Caki2 (cell line): Measurements from ENCODE around the gene USP17L24. TPM values are rescaled to one million over a fixed set of nuclear protein-coding genes. Genes with fewer than 3 reads are reported as not detected.
"Not testable (repeated sequence)": the region's sequence is repeated elsewhere in the genome, so short reads cannot be mapped to it uniquely, and the experiment has no call there.

Experiments used
- DNase-seq: peaks from one replicate; pipeline ENCODE4 v3.0.0-alpha.2; 2015; ENCODE audit warnings: low read depth
- in situ Hi-C: cut with HindIII; loops from 2 replicates; pipeline ENCODE4 v1.10.0; 2016; ENCODE audit warnings: low sequenced_read_pairs, low pct_unique_long_range_greater_than_20kb, mixed read lengths
- total RNA-seq: library from RNA; depleted of rRNA; stranded (reverse); fragments of >200 nt; shearing (Covaris generic); gene quantifications from 2 replicates; pipeline ENCODE4 v1.2.3, GENCODE V29; 2014; ENCODE audit warnings: low replicate concordance; rRNA removed

The USP17L24 gene, protein sequence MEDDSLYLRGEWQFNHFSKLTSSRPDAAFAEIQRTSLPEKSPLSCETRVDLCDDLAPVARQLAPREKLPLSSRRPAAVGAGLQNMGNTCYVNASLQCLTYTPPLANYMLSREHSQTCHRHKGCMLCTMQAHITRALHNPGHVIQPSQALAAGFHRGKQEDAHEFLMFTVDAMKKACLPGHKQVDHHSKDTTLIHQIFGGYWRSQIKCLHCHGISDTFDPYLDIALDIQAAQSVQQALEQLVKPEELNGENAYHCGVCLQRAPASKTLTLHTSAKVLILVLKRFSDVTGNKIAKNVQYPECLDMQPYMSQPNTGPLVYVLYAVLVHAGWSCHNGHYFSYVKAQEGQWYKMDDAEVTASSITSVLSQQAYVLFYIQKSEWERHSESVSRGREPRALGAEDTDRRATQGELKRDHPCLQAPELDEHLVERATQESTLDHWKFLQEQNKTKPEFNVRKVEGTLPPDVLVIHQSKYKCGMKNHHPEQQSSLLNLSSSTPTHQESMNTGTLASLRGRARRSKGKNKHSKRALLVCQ
- not detected in 2 replicates for total RNA-seq

DNA sequence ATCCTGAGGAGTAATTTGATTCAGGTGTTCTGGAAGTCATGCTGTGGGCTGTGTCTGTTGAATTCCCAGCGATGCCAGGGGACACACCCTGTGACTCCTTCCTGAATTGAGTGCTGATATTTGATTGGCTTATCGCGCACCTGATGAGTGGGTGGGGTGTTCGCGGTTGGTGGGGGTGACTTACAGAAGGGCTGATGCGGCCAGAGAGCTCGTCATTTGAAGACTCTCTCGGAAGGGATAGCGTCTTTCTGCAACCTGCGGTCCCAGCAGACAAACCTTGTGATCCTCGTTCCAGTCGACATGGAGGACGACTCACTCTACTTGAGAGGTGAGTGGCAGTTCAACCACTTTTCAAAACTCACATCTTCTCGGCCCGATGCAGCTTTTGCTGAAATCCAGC lies at the start of gene USP17L24:
TSS of gene USP17L24 (plus strand) at position 301 of the 400 bp plus-strand sequence. CDS start at position 301, 0 bp downstream.
- in situ Hi-C loops, DNase-seq: not testable (repeated sequence)

- in situ Hi-C loops, DNase-seq: not testable (repeated sequence)
Measured at GRCh38 chr4:9324191-9324590, 774 bp upstream of the USP17L24 start.

- DNase-seq, in situ Hi-C loops: not testable (repeated sequence)
Measured at GRCh38 chr4:9329611-9330010, 4.6 kb downstream of the USP17L24 start, which contains the start of gene USP17L25. USP17L25 (plus strand) TSS chr4:9329911; CDS start chr4:9329911, 0 bp downstream.

DNA sequence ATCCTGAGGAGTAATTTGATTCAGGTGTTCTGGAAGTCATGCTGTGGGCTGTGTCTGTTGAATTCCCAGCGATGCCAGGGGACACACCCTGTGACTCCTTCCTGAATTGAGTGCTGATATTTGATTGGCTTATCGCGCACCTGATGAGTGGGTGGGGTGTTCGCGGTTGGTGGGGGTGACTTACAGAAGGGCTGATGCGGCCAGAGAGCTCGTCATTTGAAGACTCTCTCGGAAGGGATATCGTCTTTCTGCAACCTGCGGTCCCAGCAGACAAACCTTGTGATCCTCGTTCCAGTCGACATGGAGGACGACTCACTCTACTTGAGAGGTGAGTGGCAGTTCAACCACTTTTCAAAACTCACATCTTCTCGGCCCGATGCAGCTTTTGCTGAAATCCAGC lies 9.4 kb downstream of the USP17L24 start, which contains the start of gene USP17L26:
TSS of gene USP17L26 (plus strand) at position 301 of the 400 bp plus-strand sequence. CDS start at position 301, 0 bp downstream.
- in situ Hi-C loops, DNase-seq: not testable (repeated sequence)

DNA sequence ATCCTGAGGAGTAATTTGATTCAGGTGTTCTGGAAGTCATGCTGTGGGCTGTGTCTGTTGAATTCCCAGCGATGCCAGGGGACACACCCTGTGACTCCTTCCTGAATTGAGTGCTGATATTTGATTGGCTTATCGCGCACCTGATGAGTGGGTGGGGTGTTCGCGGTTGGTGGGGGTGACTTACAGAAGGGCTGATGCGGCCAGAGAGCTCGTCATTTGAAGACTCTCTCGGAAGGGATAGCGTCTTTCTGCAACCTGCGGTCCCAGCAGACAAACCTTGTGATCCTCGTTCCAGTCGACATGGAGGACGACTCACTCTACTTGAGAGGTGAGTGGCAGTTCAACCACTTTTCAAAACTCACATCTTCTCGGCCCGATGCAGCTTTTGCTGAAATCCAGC lies 14.1 kb downstream of the USP17L24 start, which contains the start of gene USP17L5:
TSS of gene USP17L5 (plus strand) at position 301 of the 400 bp plus-strand sequence. CDS start at position 301, 0 bp downstream.
- in situ Hi-C loops, DNase-seq: not testable (repeated sequence)

DNA sequence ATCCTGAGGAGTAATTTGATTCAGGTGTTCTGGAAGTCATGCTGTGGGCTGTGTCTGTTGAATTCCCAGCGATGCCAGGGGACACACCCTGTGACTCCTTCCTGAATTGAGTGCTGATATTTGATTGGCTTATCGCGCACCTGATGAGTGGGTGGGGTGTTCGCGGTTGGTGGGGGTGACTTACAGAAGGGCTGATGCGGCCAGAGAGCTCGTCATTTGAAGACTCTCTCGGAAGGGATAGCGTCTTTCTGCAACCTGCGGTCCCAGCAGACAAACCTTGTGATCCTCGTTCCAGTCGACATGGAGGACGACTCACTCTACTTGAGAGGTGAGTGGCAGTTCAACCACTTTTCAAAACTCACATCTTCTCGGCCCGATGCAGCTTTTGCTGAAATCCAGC lies 18.9 kb downstream of the USP17L24 start, which contains the start of gene USP17L27:
TSS of gene USP17L27 (plus strand) at position 301 of the 400 bp plus-strand sequence. CDS start at position 301, 0 bp downstream.
- DNase-seq, in situ Hi-C loops: not testable (repeated sequence)

DNA sequence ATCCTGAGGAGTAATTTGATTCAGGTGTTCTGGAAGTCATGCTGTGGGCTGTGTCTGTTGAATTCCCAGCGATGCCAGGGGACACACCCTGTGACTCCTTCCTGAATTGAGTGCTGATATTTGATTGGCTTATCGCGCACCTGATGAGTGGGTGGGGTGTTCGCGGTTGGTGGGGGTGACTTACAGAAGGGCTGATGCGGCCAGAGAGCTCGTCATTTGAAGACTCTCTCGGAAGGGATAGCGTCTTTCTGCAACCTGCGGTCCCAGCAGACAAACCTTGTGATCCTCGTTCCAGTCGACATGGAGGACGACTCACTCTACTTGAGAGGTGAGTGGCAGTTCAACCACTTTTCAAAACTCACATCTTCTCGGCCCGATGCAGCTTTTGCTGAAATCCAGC lies 23.6 kb downstream of the USP17L24 start, which contains the start of gene USP17L28:
TSS of gene USP17L28 (plus strand) at position 301 of the 400 bp plus-strand sequence. CDS start at position 301, 0 bp downstream.
- in situ Hi-C loops, DNase-seq: not testable (repeated sequence)

DNA sequence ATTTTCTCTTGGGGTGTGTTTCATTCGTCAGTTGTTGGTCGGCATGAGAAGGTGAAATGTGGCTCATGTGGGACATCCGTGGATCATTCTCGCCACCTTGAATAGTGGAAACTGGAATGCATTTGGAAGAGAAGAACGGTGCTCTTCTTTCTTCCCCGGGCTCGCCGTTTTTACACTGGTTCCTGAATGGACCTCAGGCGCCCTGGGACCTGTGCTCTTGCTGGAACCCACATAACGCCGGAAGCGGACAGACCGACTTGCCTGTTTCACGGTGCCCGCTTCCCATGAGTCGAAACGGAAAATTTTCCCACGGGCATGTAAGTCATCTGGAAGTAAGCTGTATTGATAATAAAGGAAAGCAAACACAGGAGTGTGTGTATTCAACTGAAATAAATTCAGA lies 25.9 kb downstream of the USP17L24 start:
- in situ Hi-C loops, DNase-seq: not testable (repeated sequence)

GRCh38 chr4:9353338-9353737 lies 28.4 kb downstream of the USP17L24 start, which contains the start of gene USP17L29:
USP17L29 (plus strand) TSS chr4:9353638; CDS start chr4:9353638, 0 bp downstream.
- DNase-seq, in situ Hi-C loops: not testable (repeated sequence)

GRCh38 chr4:9362829-9363228 lies 37.9 kb downstream of the USP17L24 start, which contains the start of gene USP17L30:
USP17L30 (plus strand) TSS chr4:9363129; CDS start chr4:9363129, 0 bp downstream.
- DNase-seq, in situ Hi-C loops: not testable (repeated sequence)

Other genes starting within 250 kb of the USP17L24 start
- not detected in 2 replicates for gene FAM90A26, start 154.8 kb upstream of the USP17L24 start, total RNA-seq
- not detected in 2 replicates for gene USP17L10, start 114.5 kb upstream of the USP17L24 start, total RNA-seq
- gene USP17L11, start 109.8 kb upstream of the USP17L24 start, total RNA-seq: not detected in 2 replicates
- gene USP17L12, start 105.0 kb upstream of the USP17L24 start, total RNA-seq: not detected in 2 replicates
- gene USP17L13, start 100.3 kb upstream of the USP17L24 start, total RNA-seq: not detected in 2 replicates
- gene USP17L15, start 90.8 kb upstream of the USP17L24 start, total RNA-seq: not detected in 2 replicates
- not detected in 2 replicates for gene USP17L17, start 81.3 kb upstream of the USP17L24 start, total RNA-seq
- gene USP17L18, start 76.5 kb upstream of the USP17L24 start, total RNA-seq: not detected in 2 replicates
- gene USP17L19, start 71.8 kb upstream of the USP17L24 start, total RNA-seq: not detected in 2 replicates
- gene USP17L20, start 67.0 kb upstream of the USP17L24 start, total RNA-seq: not detected in 2 replicates
- not detected in 2 replicates for gene USP17L21, start 62.3 kb upstream of the USP17L24 start, total RNA-seq
- gene USP17L22, start 57.5 kb upstream of the USP17L24 start, total RNA-seq: not detected in 2 replicates
- not detected in 2 replicates for gene USP17L25, start 4.7 kb downstream of the USP17L24 start, total RNA-seq
- not detected in 2 replicates for gene USP17L26, start 9.5 kb downstream of the USP17L24 start, total RNA-seq
- not detected in 2 replicates for gene USP17L5, start 14.2 kb downstream of the USP17L24 start, total RNA-seq
- gene USP17L27, start 19.0 kb downstream of the USP17L24 start, total RNA-seq: not detected in 2 replicates
- not detected in 2 replicates for gene USP17L28, start 23.7 kb downstream of the USP17L24 start, total RNA-seq
- not detected in 2 replicates for gene USP17L29, start 28.5 kb downstream of the USP17L24 start, total RNA-seq
- not detected in 2 replicates for gene USP17L30, start 38.0 kb downstream of the USP17L24 start, total RNA-seq
- gene DEFB131A, start 119.2 kb downstream of the USP17L24 start, total RNA-seq: not detected in 2 replicates